Left renal pelvis (tissue), 4 donors: ENCODE measurements around the gene SLC43A1. TPM values are rescaled to one million over a fixed set of nuclear protein-coding genes. Genes with fewer than 3 reads are reported as not detected.

Source experiments
- DNase-seq, 4 donors: peaks; one replicate each; pipeline ENCODE4 v3.0.0-alpha.2; 2013; ENCODE audit warnings: low read depth in 4 of 4, low spot score in 3 of 4
- polyA plus RNA-seq, 4 donors: library from polyadenylated mRNA; unstranded; fragments of 120-200 nt; gene quantifications; one replicate each; pipeline ENCODE4 v1.2.1, GENCODE V29; 2013; ENCODE audit not compliant: insufficient read length in 4 of 4

Gene SLC43A1
- polyA plus RNA-seq, 4 donors, result 4.9 to 9.7 (median 6.5) TPM

GRCh38 chr11:57499413-57499982, 16.0 kb downstream of the SLC43A1 start:
- peak; percentile 82 to 88 (median 86) for DNase-seq

GRCh38 chr11:57498540-57498939, 17.0 kb downstream of the SLC43A1 start:
- no peak for DNase-seq

- DNase-seq, result no peak
Observed at GRCh38 chr11:57497303-57498247, 17.9 kb downstream of the SLC43A1 start.

- no peak for DNase-seq
Observed at GRCh38 chr11:57496109-57496820, 19.2 kb downstream of the SLC43A1 start.

GRCh38 chr11:57493507-57494503, 21.7 kb downstream of the SLC43A1 start:
- DNase-seq, result no peak

GRCh38 chr11:57491371-57492061, 24.0 kb downstream of the SLC43A1 start:
- DNase-seq, result no peak

- DNase-seq, result no peak
Observed at GRCh38 chr11:57490456-57491248, 24.9 kb downstream of the SLC43A1 start.

- no peak for DNase-seq
Observed at GRCh38 chr11:57487920-57488659, 27.4 kb downstream of the SLC43A1 start.

GRCh38 chr11:57487021-57487778, 28.3 kb downstream of the SLC43A1 start:
- no peak for DNase-seq

GRCh38 chr11:57485217-57485990, 30.1 kb downstream of the SLC43A1 start:
- no peak for DNase-seq

- DNase-seq, result no peak
Observed at GRCh38 chr11:57484141-57484710, 31.3 kb downstream of the SLC43A1 start.

- no peak for DNase-seq
Observed at GRCh38 chr11:57483562-57483918, 32.0 kb downstream of the SLC43A1 start.

GRCh38 chr11:57482782-57483561, 32.5 kb downstream of the SLC43A1 start:
- DNase-seq, result no peak

- DNase-seq, result no peak
Observed at GRCh38 chr11:57481915-57482781, 33.4 kb downstream of the SLC43A1 start.

- DNase-seq, result no peak
Observed at GRCh38 chr11:57481315-57481714, 34.2 kb downstream of the SLC43A1 start.
